IMR-90 (cell line): Measurements from ENCODE around the gene LYRM4. TPM values are rescaled to one million over a fixed set of nuclear protein-coding genes. Genes with fewer than 3 reads are reported as not detected.

ENCODE experiments used
- ATAC-seq: fragments of 200-7000 bp; cut with Tn5 transposase; 2 replicates; pipeline ENCODE4 v1.9.1; 2020; ENCODE audit warnings: low read depth, mild to moderate bottlenecking, moderate library complexity
- BruUV-seq: library from RNA; stranded (reverse); fragments of 400-500 nt; replicated peaks from 2 replicates; lab custom pipeline; 2021; lab: Mats Ljungman, UMichigan
- CTCF ChIA-PET: fragments of 300-600 bp; formaldehyde crosslinking; extraction: SDS; loops from one replicate; lab custom pipeline; 2021; ENCODE audit warnings: antibody characterized with exemption; lab: Yijun Ruan, JAX
- POLR2A ChIA-PET: fragments of 300-600 bp; sonication (Branson Sonifier 250); formaldehyde crosslinking; loops from one replicate; lab custom pipeline; 2022; ENCODE audit warnings: antibody characterized with exemption; ENCODE audit not compliant: unreplicated experiment; lab: Charles Lee
- DNase-seq: peaks from one replicate; pipeline ENCODE4 v3.0.0; 2013
- H2AFZ ChIP-seq: replicated peaks from 2 replicates; pipeline ENCODE3; 2013; ENCODE audit warnings: low read length, mild to moderate bottlenecking; ENCODE audit not compliant: poor library complexity
- H2AK5ac ChIP-seq: 2 replicates; pipeline ENCODE4 v1.6.1; 2013; ENCODE audit warnings: low read depth, low read length, inconsistent platforms
- H2AK9ac ChIP-seq: replicated peaks from 2 replicates; pipeline ENCODE3; 2013; ENCODE audit warnings: mild to moderate bottlenecking, low read depth, low read length, moderate library complexity; ENCODE audit not compliant: poor library complexity
- H2BK120ac ChIP-seq: 2 replicates; pipeline ENCODE4 v1.6.1; 2013; ENCODE audit warnings: low read depth, low read length, inconsistent platforms
- H2BK15ac ChIP-seq: 3 replicates; pipeline ENCODE4 v1.6.1; 2013; ENCODE audit warnings: low read depth, low read length, inconsistent platforms
- H2BK20ac ChIP-seq: 2 replicates; pipeline ENCODE4 v1.6.1; 2013; ENCODE audit warnings: low read depth, mild to moderate bottlenecking, inconsistent platforms, low read length, moderate library complexity
- H2BK5ac ChIP-seq: 2 replicates; pipeline ENCODE4 v1.6.1; 2013; ENCODE audit warnings: mild to moderate bottlenecking, low read depth, low read length, inconsistent platforms; ENCODE audit not compliant: poor library complexity, severe bottlenecking
- H3K14ac ChIP-seq: replicated peaks from 2 replicates; pipeline ENCODE4 v1.6.1; 2013; ENCODE audit warnings: low read depth, low read length, inconsistent platforms
- H3K18ac ChIP-seq: 2 replicates; pipeline ENCODE4 v1.6.1; 2013; ENCODE audit warnings: low read depth, low read length, control low read depth
- H3K23ac ChIP-seq: 2 replicates; pipeline ENCODE4 v1.6.1; 2013; ENCODE audit warnings: low read depth, low read length, inconsistent platforms
- H3K27ac ChIP-seq: 2 replicates; pipeline ENCODE4 v1.5.1; 2013; ENCODE audit warnings: mild to moderate bottlenecking, control low read depth, low read length; ENCODE audit not compliant: insufficient read depth
- H3K27me3 ChIP-seq: 2 replicates; pipeline ENCODE4 v1.6.1; 2013; ENCODE audit warnings: low read length; ENCODE audit not compliant: control insufficient read depth, insufficient read depth
- H3K36me3 ChIP-seq: 2 replicates; pipeline ENCODE4 v1.6.1; 2013; ENCODE audit warnings: low read length, mixed read lengths; ENCODE audit not compliant: control insufficient read depth, insufficient read depth
- H3K4ac ChIP-seq: 2 replicates; pipeline ENCODE4 v1.6.1; 2013; ENCODE audit warnings: low read depth, low read length, inconsistent platforms
- H3K4me1 ChIP-seq: 2 replicates; pipeline ENCODE4 v1.6.1; 2013; ENCODE audit warnings: low read length, mixed read lengths; ENCODE audit not compliant: control insufficient read depth, insufficient read depth
- H3K4me2 ChIP-seq: 2 replicates; pipeline ENCODE4 v1.6.1; 2013; ENCODE audit warnings: low read depth, mild to moderate bottlenecking, control low read depth, low read length, moderate library complexity
- H3K4me3 ChIP-seq: 2 replicates; pipeline ENCODE4 v1.5.1; 2013; ENCODE audit warnings: low read depth, mild to moderate bottlenecking, control low read depth, low read length, moderate library complexity; ENCODE audit not compliant: insufficient read depth
- H3K56ac ChIP-seq: 2 replicates; pipeline ENCODE4 v1.6.1; 2013; ENCODE audit warnings: low read length, inconsistent platforms; ENCODE audit not compliant: insufficient read depth; ENCODE audit errors: extremely low read depth
- H3K79me1 ChIP-seq, 2 experiments: 2 replicates each; pipeline ENCODE4 v1.6.1; 2013; ENCODE audit warnings: low read length in 2 of 2, inconsistent platforms in 1 of 2, low read depth in 1 of 2
- H3K9ac ChIP-seq: 2 replicates; pipeline ENCODE4 v1.6.1; 2013; ENCODE audit warnings: low read depth, low read length, control low read depth
- H3K9me1 ChIP-seq: 2 replicates; pipeline ENCODE4 v1.6.1; 2013; ENCODE audit warnings: low read length, inconsistent platforms; ENCODE audit not compliant: insufficient read depth
- H3K9me3 ChIP-seq: 2 replicates; pipeline ENCODE4 v1.6.1; 2013; ENCODE audit warnings: low read length; ENCODE audit not compliant: control insufficient read depth, insufficient read depth
- H4K20me1 ChIP-seq: 2 replicates; pipeline ENCODE4 v1.6.1; 2013; ENCODE audit warnings: low read length, inconsistent platforms; ENCODE audit not compliant: insufficient read depth
- H4K5ac ChIP-seq: 2 replicates; pipeline ENCODE4 v1.6.1; 2013; ENCODE audit warnings: mild to moderate bottlenecking, low read depth, low read length, control low read depth
- H4K8ac ChIP-seq, 2 experiments: 2 replicates each; pipeline ENCODE4 v1.6.1; 2013; ENCODE audit warnings: low read depth in 2 of 2, low read length in 2 of 2, control low read depth in 1 of 2, inconsistent platforms in 1 of 2
- H4K91ac ChIP-seq: 2 replicates; pipeline ENCODE4 v1.6.1; 2013; ENCODE audit warnings: low read depth, low read length, inconsistent platforms; ENCODE audit not compliant: insufficient read depth
- BHLHE40 ChIP-seq: fragments of 150-350 bp; IDR thresholded peaks from 2 replicates; pipeline ENCODE4 v1.6.1; 2016; ENCODE audit warnings: mild to moderate bottlenecking, low read depth, low read length
- CHD1 ChIP-seq: IDR thresholded peaks from 2 replicates; pipeline ENCODE4 v1.6.1; 2012; ENCODE audit warnings: low read depth, low read length, improper control_type of control experiment
- CTCF ChIP-seq: conservative IDR thresholded peaks from 2 replicates; pipeline ENCODE4 v1.5.1; 2012; ENCODE audit warnings: mild to moderate bottlenecking, low read depth, low read length, improper control_type of control experiment
- ELK1 ChIP-seq: fragments of 150-350 bp; IDR thresholded peaks from 2 replicates; pipeline ENCODE4 v1.6.1; 2016; ENCODE audit warnings: low read depth, mild to moderate bottlenecking, low read length, moderate library complexity, borderline replicate concordance
- FOS ChIP-seq: fragments of 150-350 bp; IDR thresholded peaks from 2 replicates; pipeline ENCODE4 v1.6.1; 2016; ENCODE audit warnings: low read depth, low read length
- MAFK ChIP-seq: IDR thresholded peaks from 2 replicates; pipeline ENCODE4 v1.6.1; 2012; ENCODE audit warnings: low read depth, low read length, improper control_type of control experiment
- MAZ ChIP-seq: IDR thresholded peaks from 2 replicates; pipeline ENCODE4 v1.6.1; 2012; ENCODE audit warnings: low read depth, mild to moderate bottlenecking, low read length, improper control_type of control experiment, moderate library complexity, borderline replicate concordance
- MXI1 ChIP-seq: IDR thresholded peaks from 2 replicates; pipeline ENCODE4 v1.6.1; 2012; ENCODE audit warnings: low read depth, mild to moderate bottlenecking, low read length, moderate library complexity, borderline replicate concordance
- NFE2L2 ChIP-seq: fragments of 150-350 bp; IDR thresholded peaks from 2 replicates; pipeline ENCODE4 v1.6.1; 2016; ENCODE audit warnings: low read depth, mild to moderate bottlenecking, low read length
- POLR2A ChIP-seq: IDR thresholded peaks from 2 replicates; pipeline ENCODE4 v1.6.1; 2012; ENCODE audit warnings: mild to moderate bottlenecking, low read depth, low read length
- RAD21 ChIP-seq: IDR thresholded peaks from 2 replicates; pipeline ENCODE4 v1.6.1; 2012; ENCODE audit warnings: low read length, improper control_type of control experiment
- RCOR1 ChIP-seq: IDR thresholded peaks from 2 replicates; pipeline ENCODE4 v1.6.1; 2012; ENCODE audit warnings: mild to moderate bottlenecking, low read length, improper control_type of control experiment; ENCODE audit not compliant: insufficient replicate concordance
- RFX5 ChIP-seq: IDR thresholded peaks from 2 replicates; pipeline ENCODE4 v1.8.0; 2012; ENCODE audit warnings: low read depth, mild to moderate bottlenecking, low read length, moderate library complexity
- SMC3 ChIP-seq: fragments of 150-350 bp; IDR thresholded peaks from 2 replicates; pipeline ENCODE4 v1.6.1; 2016; ENCODE audit warnings: low read depth, mild to moderate bottlenecking, antibody characterized with exemption, low read length, moderate library complexity
- USF2 ChIP-seq: fragments of 150-350 bp; IDR thresholded peaks from 2 replicates; pipeline ENCODE4 v1.6.1; 2017; ENCODE audit warnings: mild to moderate bottlenecking, antibody characterized with exemption, low read length, low read depth
- WGBS, 2 experiments: methylation state at CpG; one replicate each; pipeline versions ENCODE4 v1.1.5 to v1.1.7; 2013; ENCODE audit warnings: missing lambda C conversion rate in 2 of 2; ENCODE audit not compliant: insufficient read length in 1 of 2; ENCODE audit errors: extremely low coverage in 2 of 2; 5-methylcytosine and 5-hydroxymethylcytosine counted together
- dilution Hi-C: fragments of 300-500 bp; cut with HindIII; formaldehyde crosslinking; loops from one replicate; pipeline ENCODE4 v1.14.3; 2018; ENCODE audit warnings: low sequenced_read_pairs; ENCODE audit not compliant: unreplicated experiment
- in situ Hi-C: fragments of 300-500 bp; cut with MboI; formaldehyde crosslinking; loops from 3 replicates; pipeline ENCODE4 v1.14.3; 2019; ENCODE audit warnings: low sequenced_read_pairs, inconsistent platforms, mixed read lengths
- intact Hi-C: fragments of 100-400 bp; cut with micrococcal nuclease; formaldehyde crosslinking; loops from 2 replicates; pipeline ENCODE4 v1.10.0; 2022
- polyA plus RNA-seq, 3 experiments: library from polyadenylated mRNA; depleted of rRNA; stranded (reverse); fragments of >200 nt; gene quantifications; 2 replicates each; pipeline ENCODE4 v1.2.3, GENCODE V29; 2012; ENCODE audit warnings: low replicate concordance in 1 of 3
- total RNA-seq: library from RNA; depleted of rRNA; stranded (reverse); fragments of >200 nt; gene quantifications from 2 replicates; pipeline ENCODE4 v1.2.3, GENCODE V29; 2012

The LYRM4 gene
- total and polyA plus RNA-seq, 2 of the 4 experiments (the other 2 are of a cell fraction) = 11.5 to 26.6 TPM

- H3K9me3 ChIP-seq = no peaks in the 10 kb centered on the region
- CTCF ChIA-PET = interaction anchor here (0.6 kb wide), 1 partner anchor 362 kb away, joined by 6 read pairs; no protein-coding TSS in a partner anchor
- dilution Hi-C loops (no loop called here), in situ Hi-C loops (no loop called here), intact Hi-C loops (no loop called here)
- H3K27me3 ChIP-seq = no peaks in the 10 kb centered on the region; the same call in 1 of the 2 replicates
- H3K4me3 ChIP-seq = no peak overlapping the region
- WGBS, 2 experiments = no CpG with 5 or more reads among the region's 5 CpGs
- no peaks in the 10 kb centered on the region for H3K79me1 ChIP-seq
- no peak overlapping the region for H4K91ac ChIP-seq
- H3K36me3 ChIP-seq = no peaks in the 10 kb centered on the region
- no peak overlapping the region for H2AFZ ChIP-seq
- H3K14ac ChIP-seq = no peak overlapping the region
- no peak overlapping the region for H3K18ac ChIP-seq
- BruUV-seq = no TSS peak
- TF ChIP-seq ELK1 = no peak
- no peak for TF ChIP-seq RAD21
- no peak for TF ChIP-seq FOS
- TF ChIP-seq RCOR1 = no peak
- no peak for TF ChIP-seq POLR2A
- no peak for TF ChIP-seq SMC3
- TF ChIP-seq CHD1 = no peak
- no peak for TF ChIP-seq CTCF
- no peak for TF ChIP-seq USF2
- TF ChIP-seq MXI1 = no peak
- TF ChIP-seq RFX5 = no peak
- TF ChIP-seq MAZ = no peak
- TF ChIP-seq MAFK = no peak
- TF ChIP-seq BHLHE40 = no peak
- TF ChIP-seq NFE2L2 = no peak
- no peak overlapping the region for H3K4ac ChIP-seq
- H3K4me1 ChIP-seq = peaks cover 8% of the 10 kb centered on the region
- DNase-seq (no peak), ATAC-seq (peak; percentile 40; the same call in 1 of the 2 replicates)
- H4K5ac ChIP-seq = no peak overlapping the region
- H3K56ac ChIP-seq = no peak overlapping the region
- no peak overlapping the region for H2AK5ac ChIP-seq
- H2BK120ac ChIP-seq = no peak overlapping the region
- H2BK5ac ChIP-seq = no peak overlapping the region
- H2BK20ac ChIP-seq = no peak overlapping the region
- no peak overlapping the region for H4K8ac ChIP-seq
- no peak overlapping the region for H2AK9ac ChIP-seq
- H3K4me2 ChIP-seq = no peak overlapping the region
- no peak overlapping the region for H2BK15ac ChIP-seq
- no peak overlapping the region for H3K27ac ChIP-seq
- POLR2A ChIA-PET = no interaction called here
- H3K23ac ChIP-seq = no peak overlapping the region
- H4K20me1 ChIP-seq = no peaks in the 10 kb centered on the region
- H3K9me1 ChIP-seq = peaks cover 5% of the 10 kb centered on the region; the same call in 1 of the 2 replicates
- no peak overlapping the region for H3K9ac ChIP-seq
Measured at GRCh38 chr6:5078121-5078669, 182.6 kb downstream of the LYRM4 start.
